ENCODE measurements around the gene SUGCT.

GRCh38 chr7:40572810-40573465, 438.1 kb downstream of the SUGCT start:
- TF ChIP-seq POLR2A (IDR thresholded peaks at IDR 0.05), result no peak
- TF ChIP-seq CTCF (IDR thresholded peaks at IDR 0.05), result no peak

Data from stomach (tissue), 4 donors.